GM21515 (cell line): ENCODE data around the gene CTDSP2.
"Not testable (repeated sequence)": the region's sequence is repeated elsewhere in the genome, so short reads cannot be mapped to it uniquely, and the experiment has no call there.

Source experiments
- ATAC-seq: cut with Tn5 transposase; IDR thresholded peaks from one replicate; pipeline ENCODE4 v1.9.1; 2021; ENCODE audit not compliant: unreplicated experiment

CTDSP2 gene

GRCh38 chr12:57882575-57882974, 36.0 kb upstream of the CTDSP2 start:
- ATAC-seq: no peak

GRCh38 chr12:57881475-57881874, 34.9 kb upstream of the CTDSP2 start:
- no peak for ATAC-seq

GRCh38 chr12:57881035-57881434, 34.5 kb upstream of the CTDSP2 start:
- not testable (repeated sequence) for ATAC-seq

- ATAC-seq: no peak
These were observed 31.3 kb upstream of the CTDSP2 start for GRCh38 chr12:57877876-57878275.

GRCh38 chr12:57875753-57876547, 29.4 kb upstream of the CTDSP2 start:
- no peak for ATAC-seq

GRCh38 chr12:57874166-57875108, 27.9 kb upstream of the CTDSP2 start:
- no peak for ATAC-seq

GRCh38 chr12:57872362-57872761, 25.8 kb upstream of the CTDSP2 start:
- no peak for ATAC-seq

GRCh38 chr12:57869927-57870318, 23.4 kb upstream of the CTDSP2 start:
- no peak for ATAC-seq

- no peak for ATAC-seq
These were observed 22.9 kb upstream of the CTDSP2 start for GRCh38 chr12:57869298-57869926.

- no peak for ATAC-seq
These were observed 22.3 kb upstream of the CTDSP2 start for GRCh38 chr12:57868851-57869268.

GRCh38 chr12:57868221-57868620, 21.7 kb upstream of the CTDSP2 start:
- ATAC-seq: no peak

- ATAC-seq: no peak
These were observed 19.9 kb upstream of the CTDSP2 start for GRCh38 chr12:57866308-57867019.

- ATAC-seq: peak; percentile 75
These were observed 18.7 kb upstream of the CTDSP2 start for GRCh38 chr12:57865084-57865751.

GRCh38 chr12:57864442-57865083, 18.0 kb upstream of the CTDSP2 start:
- no peak for ATAC-seq

GRCh38 chr12:57863676-57864075, 17.1 kb upstream of the CTDSP2 start:
- no peak for ATAC-seq

- ATAC-seq: no peak
These were observed 15.4 kb upstream of the CTDSP2 start for GRCh38 chr12:57861967-57862366.

- ATAC-seq: not testable (repeated sequence)
These were observed 14.4 kb upstream of the CTDSP2 start for GRCh38 chr12:57860883-57861282.

- no peak for ATAC-seq
These were observed 12.6 kb upstream of the CTDSP2 start for GRCh38 chr12:57859121-57859520.

GRCh38 chr12:57858123-57858522, 11.6 kb upstream of the CTDSP2 start:
- not testable (repeated sequence) for ATAC-seq

- ATAC-seq: no peak
These were observed 8.4 kb upstream of the CTDSP2 start for GRCh38 chr12:57854965-57855364.
